GM23338 (cell line): ENCODE measurements around the gene TASL. TPM values are rescaled to one million over a fixed set of nuclear protein-coding genes. Genes with fewer than 3 reads are reported as not detected.

ENCODE experiments used
- ATAC-seq: fragments of 200-7000 bp; cut with Tn5 transposase; 3 replicates; pipeline ENCODE4 v1.9.1; 2020
- DNase-seq: peaks from one replicate; pipeline ENCODE4 v3.0.0-alpha.2; 2015; ENCODE audit warnings: low spot score
- H2AFZ ChIP-seq: fragments of 200-600 bp; sonication (generic); 2 replicates; pipeline ENCODE4 v1.8.0; 2016; ENCODE audit warnings: antibody characterized with exemption, mild to moderate bottlenecking, moderate library complexity
- H3F3A ChIP-seq: fragments of 200-600 bp; sonication (generic); replicated peaks from 2 replicates; pipeline ENCODE4 v1.8.0; 2017; ENCODE audit warnings: antibody characterized with exemption, mixed run types, low read depth
- H3K27ac ChIP-seq: fragments of 200-600 bp; sonication (generic); 2 replicates; pipeline ENCODE4 v1.6.1; 2016; ENCODE audit warnings: low read depth
- H3K27me3 ChIP-seq: fragments of 200-600 bp; sonication (generic); 2 replicates; pipeline ENCODE4 v1.8.0; 2016; ENCODE audit warnings: mild to moderate bottlenecking, mixed run types, moderate library complexity; ENCODE audit not compliant: insufficient read depth
- H3K36me3 ChIP-seq: fragments of 200-600 bp; sonication (generic); 2 replicates; pipeline ENCODE4 v1.8.0; 2016; ENCODE audit warnings: mild to moderate bottlenecking; ENCODE audit not compliant: insufficient read depth
- H3K4me1 ChIP-seq: fragments of 200-600 bp; sonication (generic); 2 replicates; pipeline ENCODE4 v1.8.0; 2016; ENCODE audit warnings: mild to moderate bottlenecking, moderate library complexity; ENCODE audit not compliant: insufficient read depth
- H3K4me2 ChIP-seq: fragments of 200-600 bp; sonication (generic); 2 replicates; pipeline ENCODE4 v1.7.1; 2017; ENCODE audit warnings: mixed run types
- H3K4me3 ChIP-seq: fragments of 200-600 bp; sonication (generic); 2 replicates; pipeline ENCODE4 v1.6.1; 2016; ENCODE audit warnings: mixed run types
- H3K79me2 ChIP-seq: fragments of 200-600 bp; sonication (generic); replicated peaks from 2 replicates; pipeline ENCODE4 v1.8.0; 2017; ENCODE audit warnings: mild to moderate bottlenecking; ENCODE audit not compliant: insufficient read depth
- H3K9me2 ChIP-seq: fragments of 200-600 bp; sonication (generic); 2 replicates; pipeline ENCODE4 v1.8.0; 2017; ENCODE audit not compliant: insufficient read depth
- H4K20me1 ChIP-seq: fragments of 200-600 bp; sonication (generic); replicated peaks from 2 replicates; pipeline ENCODE4 v1.8.0; 2017; ENCODE audit warnings: mild to moderate bottlenecking; ENCODE audit not compliant: insufficient read depth
- H3K27ac Mint-ChIP-seq: 2 replicates; pipeline ENCODE4 v1.8.0; 2020; ENCODE audit warnings: inconsistent platforms, mild to moderate bottlenecking, moderate library complexity, mixed read lengths
- H3K27me3 Mint-ChIP-seq: 3 replicates; pipeline ENCODE4 v1.8.0; 2022; ENCODE audit warnings: low read depth, mild to moderate bottlenecking, moderate library complexity, mixed read lengths, inconsistent platforms; ENCODE audit not compliant: insufficient read depth, poor library complexity
- H3K36me3 Mint-ChIP-seq: 3 replicates; pipeline ENCODE4 v1.8.0; 2021; ENCODE audit warnings: low read depth, mild to moderate bottlenecking, inconsistent platforms, moderate library complexity, mixed read lengths
- H3K4me1 Mint-ChIP-seq: 3 replicates; pipeline ENCODE4 v1.8.0; 2020; ENCODE audit warnings: mild to moderate bottlenecking, inconsistent platforms, mixed read lengths
- H3K4me3 Mint-ChIP-seq: 3 replicates; pipeline ENCODE4 v1.8.0; 2021; ENCODE audit warnings: moderate library complexity, mild to moderate bottlenecking, inconsistent platforms, mixed read lengths
- H3K9me3 Mint-ChIP-seq: 3 replicates; pipeline ENCODE4 v1.8.0; 2020; ENCODE audit warnings: moderate library complexity, mild to moderate bottlenecking, inconsistent platforms, mixed read lengths
- CREB1 ChIP-seq: fragments of 250-450 bp; sonication (Bioruptor Pico); IDR thresholded peaks from 2 replicates; pipeline ENCODE4 v1.5.0; 2020; ENCODE audit warnings: low read depth, mild to moderate bottlenecking, moderate library complexity
- CTCF ChIP-seq, 2 experiments: fragments of 200-600 bp in 1 of 2; sonication (generic) in 1 of 2; conservative IDR thresholded peaks; 2 replicates each; pipeline versions ENCODE4 v1.5.1 to v1.6.1; 2016 to 2017; ENCODE audit warnings: antibody characterized with exemption in 2 of 2, low read depth in 2 of 2, mild to moderate bottlenecking in 2 of 2, moderate library complexity in 1 of 2
- EZH2 ChIP-seq: fragments of 200-600 bp; sonication (generic); IDR thresholded peaks from one replicate; pipeline ENCODE4 v1.8.0; 2017; ENCODE audit warnings: antibody characterized with exemption, mild to moderate bottlenecking, low read depth; ENCODE audit not compliant: unreplicated experiment
- EZH2phosphoT487 ChIP-seq: fragments of 200-600 bp; sonication (generic); IDR thresholded peaks from one replicate; pipeline ENCODE4 v1.8.1; 2018; ENCODE audit warnings: antibody characterized with exemption; ENCODE audit not compliant: unreplicated experiment
- JUNB ChIP-seq: IDR thresholded peaks from one replicate; pipeline ENCODE4 v1.6.1; 2016; ENCODE audit warnings: antibody characterized with exemption; ENCODE audit not compliant: unreplicated experiment
- NANOG ChIP-seq: IDR thresholded peaks from 2 replicates; pipeline ENCODE4 v1.6.1; 2016; ENCODE audit warnings: antibody characterized with exemption, borderline replicate concordance
- POLR2AphosphoS5 ChIP-seq: IDR thresholded peaks from 2 replicates; pipeline ENCODE4 v1.6.1; 2016; ENCODE audit warnings: antibody characterized with exemption, low read depth
- STAT1 ChIP-seq: IDR thresholded peaks from one replicate; pipeline ENCODE4 v1.6.1; 2016; ENCODE audit warnings: antibody characterized with exemption; ENCODE audit not compliant: unreplicated experiment
- ZNF114 ChIP-seq: fragments of 250-450 bp; sonication (Bioruptor Pico); IDR thresholded peaks from 2 replicates; pipeline ENCODE4 v1.5.0; 2020; ENCODE audit warnings: mild to moderate bottlenecking, moderate library complexity
- ZNF331 ChIP-seq: fragments of 250-450 bp; sonication (Bioruptor Pico); IDR thresholded peaks from 2 replicates; pipeline ENCODE4 v1.5.0; 2020; ENCODE audit warnings: low read depth, mild to moderate bottlenecking, moderate library complexity
- long read RNA-seq: library from polyadenylated mRNA; unstranded; transcript quantifications from one replicate; pipeline ENCODE4 v2.0.0, GENCODE V29; 2020; ENCODE audit not compliant: unreplicated experiment
- polyA plus RNA-seq: library from polyadenylated mRNA; unstranded; fragments of >200 nt; fragmentation: Nextera tagmentation; extraction: Ambion mirVana; gene quantifications from 2 replicates; pipeline ENCODE4 v1.2.1, GENCODE V29; 2016
- total RNA-seq: library from RNA; depleted of rRNA; stranded (reverse); fragments of >200 nt; shearing (Covaris generic); gene quantifications from 2 replicates; pipeline ENCODE4 v1.2.3, GENCODE V29; 2014; rRNA removed
- TF ChIP-seq, protein P1 (sequence below): fragments of 250-450 bp; sonication (Bioruptor Pico); IDR thresholded peaks from 2 replicates; pipeline ENCODE4 v1.5.0; 2020; ENCODE audit warnings: mild to moderate bottlenecking, moderate library complexity
- TF ChIP-seq, protein P2 (sequence below): IDR thresholded peaks from 2 replicates; pipeline ENCODE4 v1.6.1; 2016; ENCODE audit warnings: antibody characterized with exemption
- TF ChIP-seq, protein P3 (sequence below): IDR thresholded peaks from one replicate; pipeline ENCODE4 v1.6.1; 2018; ENCODE audit warnings: antibody characterized with exemption; ENCODE audit not compliant: unreplicated experiment

TASL gene, protein sequence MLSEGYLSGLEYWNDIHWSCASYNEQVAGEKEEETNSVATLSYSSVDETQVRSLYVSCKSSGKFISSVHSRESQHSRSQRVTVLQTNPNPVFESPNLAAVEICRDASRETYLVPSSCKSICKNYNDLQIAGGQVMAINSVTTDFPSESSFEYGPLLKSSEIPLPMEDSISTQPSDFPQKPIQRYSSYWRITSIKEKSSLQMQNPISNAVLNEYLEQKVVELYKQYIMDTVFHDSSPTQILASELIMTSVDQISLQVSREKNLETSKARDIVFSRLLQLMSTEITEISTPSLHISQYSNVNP
- not detected in 2 replicates for total RNA-seq
- not detected in 2 replicates for polyA plus RNA-seq
- long read RNA-seq = 0 reads

- Histone ChIP-seq H3K27me3 (no peaks in the 10 kb centered on the region), H2AFZ (peak within 1 kb of the TSS; percentile 76; the same call in 1 of the 2 replicates), H3K4me3 (no peak within 1 kb of the TSS), H3K27ac (no peak within 1 kb of the TSS), H4K20me1 (no peaks in the 10 kb centered on the region), H3K79me2 (no peaks in the 10 kb centered on the region), H3K4me1 (no peaks in the 10 kb centered on the region), H3K9me2 (no peaks in the 10 kb centered on the region), H3K36me3 (no peaks in the 10 kb centered on the region), H3F3A (no peaks in the 10 kb centered on the region), H3K4me2 (no peak within 1 kb of the TSS)
- no peak for TF ChIP-seq STAT1
- no peak for TF ChIP-seq CREB1 (CRISPR knock-in tag)
- TF ChIP-seq NANOG = no peak
- TF ChIP-seq, protein P1, sequence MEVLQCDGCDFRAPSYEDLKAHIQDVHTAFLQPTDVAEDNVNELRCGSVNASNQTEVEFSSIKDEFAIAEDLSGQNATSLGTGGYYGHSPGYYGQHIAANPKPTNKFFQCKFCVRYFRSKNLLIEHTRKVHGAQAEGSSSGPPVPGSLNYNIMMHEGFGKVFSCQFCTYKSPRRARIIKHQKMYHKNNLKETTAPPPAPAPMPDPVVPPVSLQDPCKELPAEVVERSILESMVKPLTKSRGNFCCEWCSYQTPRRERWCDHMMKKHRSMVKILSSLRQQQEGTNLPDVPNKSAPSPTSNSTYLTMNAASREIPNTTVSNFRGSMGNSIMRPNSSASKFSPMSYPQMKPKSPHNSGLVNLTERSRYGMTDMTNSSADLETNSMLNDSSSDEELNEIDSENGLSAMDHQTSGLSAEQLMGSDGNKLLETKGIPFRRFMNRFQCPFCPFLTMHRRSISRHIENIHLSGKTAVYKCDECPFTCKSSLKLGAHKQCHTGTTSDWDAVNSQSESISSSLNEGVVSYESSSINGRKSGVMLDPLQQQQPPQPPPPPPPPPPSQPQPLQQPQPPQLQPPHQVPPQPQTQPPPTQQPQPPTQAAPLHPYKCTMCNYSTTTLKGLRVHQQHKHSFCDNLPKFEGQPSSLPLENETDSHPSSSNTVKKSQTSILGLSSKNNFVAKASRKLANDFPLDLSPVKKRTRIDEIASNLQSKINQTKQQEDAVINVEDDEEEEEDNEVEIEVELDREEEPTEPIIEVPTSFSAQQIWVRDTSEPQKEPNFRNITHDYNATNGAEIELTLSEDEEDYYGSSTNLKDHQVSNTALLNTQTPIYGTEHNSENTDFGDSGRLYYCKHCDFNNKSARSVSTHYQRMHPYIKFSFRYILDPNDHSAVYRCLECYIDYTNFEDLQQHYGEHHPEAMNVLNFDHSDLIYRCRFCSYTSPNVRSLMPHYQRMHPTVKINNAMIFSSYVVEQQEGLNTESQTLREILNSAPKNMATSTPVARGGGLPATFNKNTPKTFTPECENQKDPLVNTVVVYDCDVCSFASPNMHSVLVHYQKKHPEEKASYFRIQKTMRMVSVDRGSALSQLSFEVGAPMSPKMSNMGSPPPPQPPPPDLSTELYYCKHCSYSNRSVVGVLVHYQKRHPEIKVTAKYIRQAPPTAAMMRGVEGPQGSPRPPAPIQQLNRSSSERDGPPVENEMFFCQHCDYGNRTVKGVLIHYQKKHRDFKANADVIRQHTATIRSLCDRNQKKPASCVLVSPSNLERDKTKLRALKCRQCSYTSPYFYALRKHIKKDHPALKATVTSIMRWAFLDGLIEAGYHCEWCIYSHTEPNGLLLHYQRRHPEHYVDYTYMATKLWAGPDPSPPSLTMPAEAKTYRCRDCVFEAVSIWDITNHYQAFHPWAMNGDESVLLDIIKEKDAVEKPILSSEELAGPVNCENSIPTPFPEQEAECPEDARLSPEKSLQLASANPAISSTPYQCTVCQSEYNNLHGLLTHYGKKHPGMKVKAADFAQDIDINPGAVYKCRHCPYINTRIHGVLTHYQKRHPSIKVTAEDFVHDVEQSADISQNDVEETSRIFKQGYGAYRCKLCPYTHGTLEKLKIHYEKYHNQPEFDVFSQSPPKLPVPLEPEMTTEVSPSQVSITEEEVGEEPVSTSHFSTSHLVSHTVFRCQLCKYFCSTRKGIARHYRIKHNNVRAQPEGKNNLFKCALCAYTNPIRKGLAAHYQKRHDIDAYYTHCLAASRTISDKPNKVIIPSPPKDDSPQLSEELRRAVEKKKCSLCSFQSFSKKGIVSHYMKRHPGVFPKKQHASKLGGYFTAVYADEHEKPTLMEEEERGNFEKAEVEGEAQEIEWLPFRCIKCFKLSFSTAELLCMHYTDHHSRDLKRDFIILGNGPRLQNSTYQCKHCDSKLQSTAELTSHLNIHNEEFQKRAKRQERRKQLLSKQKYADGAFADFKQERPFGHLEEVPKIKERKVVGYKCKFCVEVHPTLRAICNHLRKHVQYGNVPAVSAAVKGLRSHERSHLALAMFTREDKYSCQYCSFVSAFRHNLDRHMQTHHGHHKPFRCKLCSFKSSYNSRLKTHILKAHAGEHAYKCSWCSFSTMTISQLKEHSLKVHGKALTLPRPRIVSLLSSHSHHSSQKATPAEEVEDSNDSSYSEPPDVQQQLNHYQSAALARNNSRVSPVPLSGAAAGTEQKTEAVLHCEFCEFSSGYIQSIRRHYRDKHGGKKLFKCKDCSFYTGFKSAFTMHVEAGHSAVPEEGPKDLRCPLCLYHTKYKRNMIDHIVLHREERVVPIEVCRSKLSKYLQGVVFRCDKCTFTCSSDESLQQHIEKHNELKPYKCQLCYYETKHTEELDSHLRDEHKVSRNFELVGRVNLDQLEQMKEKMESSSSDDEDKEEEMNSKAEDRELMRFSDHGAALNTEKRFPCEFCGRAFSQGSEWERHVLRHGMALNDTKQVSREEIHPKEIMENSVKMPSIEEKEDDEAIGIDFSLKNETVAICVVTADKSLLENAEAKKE (CRISPR knock-in tag) = no peak
- TF ChIP-seq EZH2phosphoT487 = no peak
- no peak for TF ChIP-seq CTCF (conservative IDR thresholded peaks at IDR 0.05; ENCODE audit: low read depth in 2 of 2)
- TF ChIP-seq, protein P2, sequence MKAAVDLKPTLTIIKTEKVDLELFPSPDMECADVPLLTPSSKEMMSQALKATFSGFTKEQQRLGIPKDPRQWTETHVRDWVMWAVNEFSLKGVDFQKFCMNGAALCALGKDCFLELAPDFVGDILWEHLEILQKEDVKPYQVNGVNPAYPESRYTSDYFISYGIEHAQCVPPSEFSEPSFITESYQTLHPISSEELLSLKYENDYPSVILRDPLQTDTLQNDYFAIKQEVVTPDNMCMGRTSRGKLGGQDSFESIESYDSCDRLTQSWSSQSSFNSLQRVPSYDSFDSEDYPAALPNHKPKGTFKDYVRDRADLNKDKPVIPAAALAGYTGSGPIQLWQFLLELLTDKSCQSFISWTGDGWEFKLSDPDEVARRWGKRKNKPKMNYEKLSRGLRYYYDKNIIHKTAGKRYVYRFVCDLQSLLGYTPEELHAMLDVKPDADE = no peak
- no peak for TF ChIP-seq POLR2AphosphoS5
- TF ChIP-seq, protein P3, sequence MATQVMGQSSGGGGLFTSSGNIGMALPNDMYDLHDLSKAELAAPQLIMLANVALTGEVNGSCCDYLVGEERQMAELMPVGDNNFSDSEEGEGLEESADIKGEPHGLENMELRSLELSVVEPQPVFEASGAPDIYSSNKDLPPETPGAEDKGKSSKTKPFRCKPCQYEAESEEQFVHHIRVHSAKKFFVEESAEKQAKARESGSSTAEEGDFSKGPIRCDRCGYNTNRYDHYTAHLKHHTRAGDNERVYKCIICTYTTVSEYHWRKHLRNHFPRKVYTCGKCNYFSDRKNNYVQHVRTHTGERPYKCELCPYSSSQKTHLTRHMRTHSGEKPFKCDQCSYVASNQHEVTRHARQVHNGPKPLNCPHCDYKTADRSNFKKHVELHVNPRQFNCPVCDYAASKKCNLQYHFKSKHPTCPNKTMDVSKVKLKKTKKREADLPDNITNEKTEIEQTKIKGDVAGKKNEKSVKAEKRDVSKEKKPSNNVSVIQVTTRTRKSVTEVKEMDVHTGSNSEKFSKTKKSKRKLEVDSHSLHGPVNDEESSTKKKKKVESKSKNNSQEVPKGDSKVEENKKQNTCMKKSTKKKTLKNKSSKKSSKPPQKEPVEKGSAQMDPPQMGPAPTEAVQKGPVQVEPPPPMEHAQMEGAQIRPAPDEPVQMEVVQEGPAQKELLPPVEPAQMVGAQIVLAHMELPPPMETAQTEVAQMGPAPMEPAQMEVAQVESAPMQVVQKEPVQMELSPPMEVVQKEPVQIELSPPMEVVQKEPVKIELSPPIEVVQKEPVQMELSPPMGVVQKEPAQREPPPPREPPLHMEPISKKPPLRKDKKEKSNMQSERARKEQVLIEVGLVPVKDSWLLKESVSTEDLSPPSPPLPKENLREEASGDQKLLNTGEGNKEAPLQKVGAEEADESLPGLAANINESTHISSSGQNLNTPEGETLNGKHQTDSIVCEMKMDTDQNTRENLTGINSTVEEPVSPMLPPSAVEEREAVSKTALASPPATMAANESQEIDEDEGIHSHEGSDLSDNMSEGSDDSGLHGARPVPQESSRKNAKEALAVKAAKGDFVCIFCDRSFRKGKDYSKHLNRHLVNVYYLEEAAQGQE = no peak
- no peak for TF ChIP-seq ZNF331 (CRISPR knock-in tag)
- no peak for TF ChIP-seq JUNB
- no peak for TF ChIP-seq ZNF114 (CRISPR knock-in tag)
- no peak for TF ChIP-seq EZH2
- H3K4me1 Mint-ChIP-seq = 0 out of 3 replicates have a peak, but pooled peaks cover under 1% of the 10 kb centered on the region
- no peaks in the 10 kb centered on the region for H3K9me3 Mint-ChIP-seq
- DNase-seq (no peak), ATAC-seq (no peak)
- H3K27ac Mint-ChIP-seq = no peak within 1 kb of the TSS
- H3K4me3 Mint-ChIP-seq = no peak within 1 kb of the TSS
- H3K36me3 Mint-ChIP-seq = no peaks in the 10 kb centered on the region
- H3K27me3 Mint-ChIP-seq = no peaks in the 10 kb centered on the region
Observed at GRCh38 chrX:30577362-30577991, at the start of gene TASL. TASL (minus strand) TSS chrX:30577766; CDS start chrX:30560355, 17,411 bp downstream.
